Panc1 (cell line): ENCODE data around the gene ANAPC1. TPM values are rescaled to one million over a fixed set of nuclear protein-coding genes. Genes with fewer than 3 reads are reported as not detected.

ENCODE experiments used
- ATAC-seq: fragments of 200-7000 bp; cut with Tn5 transposase; 2 replicates; pipeline ENCODE4 v1.9.1; 2020; ENCODE audit warnings: mild to moderate bottlenecking, moderate library complexity
- BruUV-seq: library from RNA; stranded (reverse); fragments of 400-500 nt; replicated peaks from 2 replicates; lab custom pipeline; 2021; lab: Mats Ljungman, UMichigan
- CTCF ChIA-PET: fragments of 300-600 bp; sonication (Branson Sonifier 250); formaldehyde crosslinking; loops from one replicate; lab custom pipeline; 2022; ENCODE audit warnings: antibody characterized with exemption; lab: Charles Lee
- POLR2A ChIA-PET: fragments of 300-600 bp; sonication (Branson Sonifier 250); formaldehyde crosslinking; loops from one replicate; lab custom pipeline; 2022; ENCODE audit warnings: antibody characterized with exemption; lab: Charles Lee
- DNase-seq: peaks from one replicate; pipeline ENCODE4 v3.0.0-alpha.2; 2010; ENCODE audit warnings: low read depth, low spot score
- H3K27ac ChIP-seq: 2 replicates; pipeline ENCODE4 v1.5.1; 2011; ENCODE audit warnings: mild to moderate bottlenecking, low read length, inconsistent platforms
- H3K27me3 ChIP-seq: fragments of 200-500 bp; sonication (Bioruptor generic); 2 replicates; pipeline ENCODE4 v1.6.0; 2014; ENCODE audit warnings: low read length, inconsistent platforms; ENCODE audit not compliant: control insufficient read depth, insufficient read depth
- H3K36me3 ChIP-seq: fragments of 200-500 bp; sonication (Bioruptor generic); 2 replicates; pipeline ENCODE4 v1.5.1; 2014; ENCODE audit warnings: inconsistent platforms, mild to moderate bottlenecking, low read length, moderate library complexity; ENCODE audit not compliant: control insufficient read depth, insufficient read depth
- H3K4me1 ChIP-seq: 2 replicates; pipeline ENCODE4 v1.5.1; 2011; ENCODE audit warnings: inconsistent platforms, mild to moderate bottlenecking, low read length, moderate library complexity; ENCODE audit not compliant: control insufficient read depth, insufficient read depth
- H3K4me3 ChIP-seq, 2 experiments: 2 replicates each; pipeline ENCODE4 v1.5.1; 2011 to 2012; ENCODE audit warnings: low read depth in 2 of 2, low read length in 2 of 2, mild to moderate bottlenecking in 2 of 2, inconsistent platforms in 1 of 2, moderate library complexity in 1 of 2
- H3K9me3 ChIP-seq: fragments of 200-500 bp; sonication (Bioruptor generic); 2 replicates; pipeline ENCODE4 v1.5.1; 2014; ENCODE audit warnings: low read depth, mild to moderate bottlenecking, inconsistent platforms, low read length, moderate library complexity; ENCODE audit not compliant: control insufficient read depth, insufficient read depth
- CTCF ChIP-seq: fragments of 450-650 bp; IDR thresholded peaks from 2 replicates; pipeline ENCODE4 v1.5.1; 2017; ENCODE audit warnings: mild to moderate bottlenecking
- POLR2AphosphoS5 ChIP-seq: IDR thresholded peaks from 2 replicates; pipeline ENCODE4 v1.6.1; 2012; ENCODE audit warnings: mild to moderate bottlenecking, low read depth, low read length, moderate library complexity
- SIN3A ChIP-seq: IDR thresholded peaks from 2 replicates; pipeline ENCODE4 v1.6.1; 2012; ENCODE audit warnings: low read depth, mild to moderate bottlenecking, low read length, moderate library complexity, borderline replicate concordance; ENCODE audit not compliant: insufficient read depth
- TCF7L2 ChIP-seq: IDR thresholded peaks from 2 replicates; pipeline ENCODE4 v1.6.1; 2011; ENCODE audit warnings: mild to moderate bottlenecking, low read depth, low read length, inconsistent platforms
- in situ Hi-C: cut with HindIII; loops from 2 replicates; pipeline ENCODE4 v1.10.0; 2016; ENCODE audit warnings: low sequenced_read_pairs, low pct_unique_long_range_greater_than_20kb
- intact Hi-C: fragments of 100-400 bp; cut with micrococcal nuclease; formaldehyde crosslinking; loops from one replicate; pipeline ENCODE4 v1.10.0; 2022; ENCODE audit not compliant: unreplicated experiment
- total RNA-seq: library from RNA; stranded (reverse); gene quantifications from one replicate; pipeline ENCODE4 v1.2.1, GENCODE V29; 2021; ENCODE audit not compliant: unreplicated experiment
- TF ChIP-seq, protein P1 (sequence below), 2 experiments: IDR thresholded peaks; 2 replicates each; pipeline ENCODE4 v1.6.1; 2011 to 2012; ENCODE audit warnings: low read depth in 2 of 2, control low read depth in 1 of 2, low read length in 1 of 2, mild to moderate bottlenecking in 1 of 2, moderate library complexity in 1 of 2; ENCODE audit not compliant: insufficient read depth in 1 of 2

Gene ANAPC1
- total RNA-seq, 1 experiment from 2014 or later = 75.1 TPM

- in situ Hi-C loops (no loop called here), intact Hi-C loops (no loop called here)
- no peak for DNase-seq
- Histone ChIP-seq H3K4me1 (no peaks in the 10 kb centered on the region), H3K4me3 (no peak overlapping the region), H3K27me3 (no peaks in the 10 kb centered on the region), H3K9me3 (no peaks in the 10 kb centered on the region), H3K36me3 (no peaks in the 10 kb centered on the region), H3K27ac (no peak overlapping the region)
- POLR2A ChIA-PET = no interaction called here
- CTCF ChIA-PET = no interaction called here
- no peak for TF ChIP-seq SIN3A
- TF ChIP-seq, protein P1, sequence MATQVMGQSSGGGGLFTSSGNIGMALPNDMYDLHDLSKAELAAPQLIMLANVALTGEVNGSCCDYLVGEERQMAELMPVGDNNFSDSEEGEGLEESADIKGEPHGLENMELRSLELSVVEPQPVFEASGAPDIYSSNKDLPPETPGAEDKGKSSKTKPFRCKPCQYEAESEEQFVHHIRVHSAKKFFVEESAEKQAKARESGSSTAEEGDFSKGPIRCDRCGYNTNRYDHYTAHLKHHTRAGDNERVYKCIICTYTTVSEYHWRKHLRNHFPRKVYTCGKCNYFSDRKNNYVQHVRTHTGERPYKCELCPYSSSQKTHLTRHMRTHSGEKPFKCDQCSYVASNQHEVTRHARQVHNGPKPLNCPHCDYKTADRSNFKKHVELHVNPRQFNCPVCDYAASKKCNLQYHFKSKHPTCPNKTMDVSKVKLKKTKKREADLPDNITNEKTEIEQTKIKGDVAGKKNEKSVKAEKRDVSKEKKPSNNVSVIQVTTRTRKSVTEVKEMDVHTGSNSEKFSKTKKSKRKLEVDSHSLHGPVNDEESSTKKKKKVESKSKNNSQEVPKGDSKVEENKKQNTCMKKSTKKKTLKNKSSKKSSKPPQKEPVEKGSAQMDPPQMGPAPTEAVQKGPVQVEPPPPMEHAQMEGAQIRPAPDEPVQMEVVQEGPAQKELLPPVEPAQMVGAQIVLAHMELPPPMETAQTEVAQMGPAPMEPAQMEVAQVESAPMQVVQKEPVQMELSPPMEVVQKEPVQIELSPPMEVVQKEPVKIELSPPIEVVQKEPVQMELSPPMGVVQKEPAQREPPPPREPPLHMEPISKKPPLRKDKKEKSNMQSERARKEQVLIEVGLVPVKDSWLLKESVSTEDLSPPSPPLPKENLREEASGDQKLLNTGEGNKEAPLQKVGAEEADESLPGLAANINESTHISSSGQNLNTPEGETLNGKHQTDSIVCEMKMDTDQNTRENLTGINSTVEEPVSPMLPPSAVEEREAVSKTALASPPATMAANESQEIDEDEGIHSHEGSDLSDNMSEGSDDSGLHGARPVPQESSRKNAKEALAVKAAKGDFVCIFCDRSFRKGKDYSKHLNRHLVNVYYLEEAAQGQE (IDR thresholded peaks at IDR 0.05; ENCODE audit: insufficient read depth in 1 of 2, low read depth in 2 of 2, low read length in 1 of 2) = no peak
- TF ChIP-seq CTCF = no peak
- TF ChIP-seq POLR2AphosphoS5 = no peak
- no peak for TF ChIP-seq TCF7L2
- no peak for ATAC-seq
- BruUV-seq = no TSS peak
Observed at GRCh38 chr2:111932841-111933291, 48.9 kb upstream of the ANAPC1 start.

- ChIA-PET POLR2A (no interaction called here), CTCF (no interaction called here)
- ATAC-seq (no peak), DNase-seq (no peak)
- no peaks in the 10 kb centered on the region for H3K4me1 ChIP-seq
- in situ Hi-C loops = no loop called here
- H3K27me3 ChIP-seq = no peaks in the 10 kb centered on the region
- no peaks in the 10 kb centered on the region for H3K36me3 ChIP-seq
- H3K9me3 ChIP-seq = no peaks in the 10 kb centered on the region
- no peak overlapping the region for H3K27ac ChIP-seq
- intact Hi-C loops = no loop called here
- no peak overlapping the region for H3K4me3 ChIP-seq
- BruUV-seq = no TSS peak
- no peak for TF ChIP-seq TCF7L2
- no peak for TF ChIP-seq CTCF
- no peak for TF ChIP-seq SIN3A
- TF ChIP-seq, protein P1 (IDR thresholded peaks at IDR 0.05; ENCODE audit: insufficient read depth in 1 of 2, low read depth in 2 of 2, low read length in 1 of 2) = no peak
- TF ChIP-seq POLR2AphosphoS5 = no peak
Observed at GRCh38 chr2:111930875-111931274, 46.9 kb upstream of the ANAPC1 start.
